GM19328 (cell line): Measurements from ENCODE around the gene SLC6A16.
"Not testable (repeated sequence)": the region's sequence is repeated elsewhere in the genome, so short reads cannot be mapped to it uniquely, and the experiment has no call there.

Source experiments
- ATAC-seq: cut with Tn5 transposase; IDR thresholded peaks from one replicate; pipeline ENCODE4 v1.9.1; 2021; ENCODE audit warnings: mild to moderate bottlenecking, moderate library complexity; ENCODE audit not compliant: unreplicated experiment

Gene SLC6A16

DNA sequence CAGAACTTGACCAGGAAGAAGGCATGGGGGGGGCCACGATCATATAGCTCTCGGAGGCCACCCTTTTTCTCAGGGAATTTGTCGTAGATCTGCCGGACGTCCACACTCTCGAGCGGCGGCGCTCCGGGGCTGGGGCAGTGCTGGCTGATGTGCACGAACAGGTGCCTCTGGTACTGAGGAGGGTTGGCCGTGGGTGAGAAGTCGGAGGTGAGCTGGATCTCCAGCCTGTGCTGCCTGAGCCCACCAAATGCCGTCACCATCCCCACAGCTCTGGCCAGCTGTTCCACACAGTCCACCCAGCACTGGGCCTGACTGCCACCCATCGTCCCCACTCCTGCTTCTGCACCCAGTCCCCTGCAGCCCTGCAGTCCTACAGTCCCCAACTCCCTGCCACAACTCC lies 22.2 kb upstream of the SLC6A16 start:
- no peak for ATAC-seq

DNA sequence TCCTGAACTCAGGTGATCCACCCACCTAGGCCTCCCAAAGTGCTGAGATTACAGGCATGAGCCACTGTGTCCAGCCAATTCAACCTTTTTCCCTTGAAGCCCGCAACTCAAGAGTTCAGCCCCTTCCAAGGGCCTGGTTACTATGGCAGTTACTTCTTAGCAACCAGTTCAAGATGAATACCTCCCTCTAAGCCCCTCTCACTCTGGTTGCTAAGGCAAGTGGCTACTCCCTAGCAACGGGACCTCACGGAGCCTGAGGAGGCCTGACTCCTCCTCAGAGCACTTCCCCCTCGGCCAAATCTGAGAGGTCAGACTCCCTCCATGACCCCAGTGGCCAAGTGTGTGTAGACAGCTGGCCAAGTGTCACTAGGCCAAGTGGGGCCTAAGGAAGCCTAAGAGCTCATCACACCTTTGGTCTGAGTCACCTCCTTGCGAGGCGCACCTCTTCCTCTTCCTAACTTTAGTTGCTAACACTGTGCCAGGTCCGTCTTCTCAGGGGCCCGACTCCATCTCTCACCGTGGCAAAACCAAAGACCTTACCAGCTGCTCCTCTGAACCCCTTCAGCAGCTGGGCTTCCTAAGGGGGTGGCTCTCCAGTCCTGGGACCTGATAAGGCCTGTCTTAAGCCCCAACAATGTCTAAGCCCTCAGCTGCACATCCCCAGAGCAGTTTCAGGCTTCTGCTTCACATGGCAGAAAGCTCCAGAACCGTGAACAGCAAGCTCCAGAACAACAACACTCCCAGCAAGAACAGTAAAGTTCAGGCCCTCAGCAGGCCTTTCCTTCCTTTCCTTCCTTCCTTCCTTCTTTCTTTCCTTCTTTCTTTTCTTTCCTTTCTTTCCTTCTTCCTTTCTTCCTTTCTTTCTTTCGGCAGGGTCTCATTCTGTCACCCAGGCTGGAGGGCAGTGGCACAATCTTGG lies 19.8 kb upstream of the SLC6A16 start:
- no peak for ATAC-seq

DNA sequence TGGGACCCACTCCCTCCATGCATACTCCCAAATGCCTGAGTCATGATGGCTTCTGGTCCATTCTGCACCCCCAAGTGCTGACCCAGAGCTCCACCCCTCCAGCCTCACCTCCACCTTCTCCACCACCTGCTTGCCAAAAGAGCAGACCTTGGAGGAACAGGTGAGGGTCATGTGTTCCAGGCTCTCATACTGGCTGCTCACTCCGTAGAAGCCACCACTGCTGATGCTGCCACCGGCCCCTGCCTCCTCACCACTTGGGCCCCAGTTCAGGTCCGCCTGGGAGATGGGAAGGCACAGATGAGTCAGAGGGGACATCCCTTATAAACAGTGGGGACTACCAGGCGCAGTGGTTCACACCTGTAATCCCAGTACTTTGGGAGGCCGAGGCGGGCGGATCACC lies 18.1 kb upstream of the SLC6A16 start:
- ATAC-seq: no peak

DNA sequence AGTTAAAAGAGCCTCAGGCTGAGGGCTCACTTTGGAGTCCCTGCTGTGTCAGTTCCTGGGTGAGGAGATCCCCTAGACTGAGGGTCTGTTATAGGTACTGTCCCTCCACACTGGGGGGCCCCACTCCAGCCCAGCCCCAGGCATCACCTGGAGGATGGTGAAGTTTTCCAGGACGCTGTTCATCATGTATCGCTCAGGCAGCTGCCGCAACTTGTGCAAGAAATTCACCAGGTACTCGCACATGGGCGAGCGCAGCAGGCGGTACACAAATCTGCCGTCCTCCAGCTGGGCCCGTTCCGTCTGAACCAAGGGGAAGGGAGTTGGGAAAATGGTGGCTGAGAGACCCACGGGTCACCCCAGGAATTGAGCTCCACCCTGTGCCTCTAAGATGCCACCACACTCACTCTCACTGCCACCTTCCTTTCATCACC lies 17.3 kb upstream of the SLC6A16 start:
- ATAC-seq: no peak

DNA sequence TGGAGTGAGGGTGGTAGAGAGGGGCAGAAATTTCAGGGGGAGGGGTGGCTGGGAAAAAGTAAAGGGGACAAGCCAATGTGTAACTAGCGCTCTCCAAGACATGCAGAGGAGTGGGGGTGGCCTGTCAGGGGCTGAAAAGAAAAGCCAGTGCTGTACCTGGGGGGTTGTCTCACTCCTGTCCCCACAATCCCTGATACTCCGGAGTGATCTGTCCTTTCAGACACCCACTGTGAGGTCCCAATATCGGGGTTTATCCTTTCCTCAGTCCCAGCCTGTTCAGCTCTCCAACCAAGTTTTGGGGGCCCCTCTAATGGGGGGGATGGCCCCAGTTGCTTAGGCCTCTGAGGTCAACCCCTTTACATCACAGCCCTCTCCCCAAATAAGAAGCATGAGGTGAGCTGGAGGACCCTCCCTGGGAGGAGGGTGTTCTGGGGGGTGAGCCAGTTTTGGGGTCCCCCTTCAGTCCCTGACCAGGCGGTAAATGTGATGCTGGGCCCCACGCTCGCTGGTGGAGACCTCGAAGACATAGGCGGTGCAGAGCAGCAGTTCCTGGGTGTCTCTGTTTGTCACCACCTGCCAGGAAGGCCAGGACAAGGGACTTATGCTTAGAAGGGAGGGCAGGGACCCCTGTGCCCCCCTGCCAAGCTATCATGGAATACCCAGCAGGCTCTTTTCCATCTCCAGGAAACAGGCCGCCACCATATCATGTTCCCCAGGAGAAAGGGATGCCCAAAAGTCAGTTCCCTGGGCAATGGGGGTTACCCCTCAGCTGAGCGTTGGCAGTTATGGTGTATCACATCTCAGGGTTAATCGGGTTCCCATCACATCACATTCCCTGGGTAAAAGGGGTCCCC lies 16.1 kb upstream of the SLC6A16 start:
- no peak for ATAC-seq

DNA sequence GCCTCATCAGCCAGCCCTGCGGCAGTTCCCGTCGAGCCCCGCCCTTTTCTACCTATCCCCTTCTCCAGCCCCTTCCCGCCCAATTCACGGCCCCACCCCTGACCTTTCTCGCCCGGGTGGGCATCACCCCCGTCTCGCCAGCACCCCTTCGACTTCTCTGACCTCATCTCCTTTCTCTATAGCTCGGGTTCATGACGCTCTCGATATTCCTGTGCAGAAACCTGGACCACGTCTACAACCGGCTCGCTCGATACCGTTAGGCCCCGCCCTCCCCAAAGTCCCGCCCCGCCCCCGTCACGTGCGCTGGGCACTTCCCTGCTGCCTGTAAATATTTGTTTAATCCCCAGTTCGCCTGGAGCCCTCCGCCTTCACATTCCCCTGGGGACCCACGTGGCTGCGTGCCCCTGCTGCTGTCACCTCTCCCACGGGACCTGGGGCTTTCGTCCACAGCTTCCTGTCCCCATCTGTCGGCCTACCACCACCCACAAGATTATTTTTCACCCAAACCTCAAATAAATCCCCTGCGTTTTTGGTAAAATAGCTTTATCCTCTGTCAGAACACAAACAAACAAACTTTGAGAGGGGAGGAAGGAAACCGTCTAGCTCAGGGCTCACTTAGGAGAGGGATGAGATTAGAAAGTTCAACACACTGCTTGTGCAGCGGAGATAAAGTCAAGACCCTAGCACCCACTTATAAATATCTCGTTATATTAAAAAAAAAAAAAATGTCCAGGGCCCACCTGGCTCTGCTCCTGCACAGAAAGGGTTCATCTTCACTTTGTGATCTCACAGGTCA lies 15.3 kb upstream of the SLC6A16 start:
- peak; percentile 66 for ATAC-seq

DNA sequence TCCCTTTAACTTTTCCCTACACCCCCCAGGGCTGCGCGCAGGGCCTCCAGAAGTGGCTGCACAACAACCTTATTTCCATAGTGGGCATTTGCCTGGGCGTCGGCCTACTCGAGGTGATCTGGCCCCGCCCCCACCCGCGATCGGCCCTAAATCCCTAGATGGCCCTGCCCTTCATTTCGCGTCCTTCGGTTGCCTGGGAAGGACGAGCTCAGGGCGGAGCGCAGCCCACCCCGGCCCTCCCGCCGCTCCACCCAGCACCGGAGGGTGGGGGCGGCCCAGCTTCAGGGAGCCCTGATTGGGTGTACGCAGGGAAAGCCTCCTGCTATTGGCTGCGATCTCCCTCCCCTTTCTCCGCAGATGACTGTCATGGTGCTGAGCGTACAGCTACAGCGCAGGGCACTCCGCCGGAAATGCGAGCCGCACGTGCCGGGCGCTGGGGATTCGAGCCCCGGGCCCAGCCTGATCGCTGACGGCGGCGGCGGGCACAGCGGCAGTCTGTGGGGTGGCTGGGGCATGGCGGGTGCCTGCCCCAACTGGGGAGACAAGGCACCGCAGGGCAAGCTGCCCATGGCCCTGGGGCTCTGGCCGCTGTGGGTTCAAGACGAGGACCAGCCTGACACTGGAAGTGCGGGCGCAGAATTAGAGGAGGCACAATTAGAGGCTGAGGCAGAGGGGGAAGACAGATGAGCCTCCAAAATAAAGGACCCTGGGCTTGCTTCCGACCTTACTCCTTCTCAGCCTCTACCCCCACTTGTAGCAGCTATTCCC lies 14.5 kb upstream of the SLC6A16 start:
- no peak for ATAC-seq

DNA sequence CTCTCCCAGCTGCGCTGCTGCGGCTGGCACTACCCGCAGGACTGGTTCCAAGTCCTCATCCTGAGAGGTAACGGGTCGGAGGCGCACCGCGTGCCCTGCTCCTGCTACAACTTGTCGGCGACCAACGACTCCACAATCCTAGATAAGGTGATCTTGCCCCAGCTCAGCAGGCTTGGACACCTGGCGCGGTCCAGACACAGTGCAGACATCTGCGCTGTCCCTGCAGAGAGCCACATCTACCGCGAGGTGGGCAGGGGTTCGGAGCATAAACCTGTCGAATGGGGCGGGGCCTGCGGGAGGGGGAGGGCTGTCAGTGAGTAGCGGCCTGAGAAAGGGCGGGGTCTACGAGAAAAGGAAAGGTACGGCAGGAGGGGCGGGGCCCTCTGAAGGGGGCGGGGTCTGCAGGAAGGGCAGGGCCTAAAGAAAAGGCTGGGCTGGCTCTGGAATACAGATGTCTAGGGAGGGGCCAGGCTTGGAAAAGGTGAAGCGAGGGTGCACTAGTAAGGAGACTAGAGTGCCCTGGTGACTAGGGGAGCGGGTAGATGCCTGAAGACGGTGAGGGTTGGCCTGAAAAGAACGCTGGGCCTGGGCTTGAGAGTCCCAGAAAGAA lies 13.8 kb upstream of the SLC6A16 start:
- ATAC-seq: no peak

DNA sequence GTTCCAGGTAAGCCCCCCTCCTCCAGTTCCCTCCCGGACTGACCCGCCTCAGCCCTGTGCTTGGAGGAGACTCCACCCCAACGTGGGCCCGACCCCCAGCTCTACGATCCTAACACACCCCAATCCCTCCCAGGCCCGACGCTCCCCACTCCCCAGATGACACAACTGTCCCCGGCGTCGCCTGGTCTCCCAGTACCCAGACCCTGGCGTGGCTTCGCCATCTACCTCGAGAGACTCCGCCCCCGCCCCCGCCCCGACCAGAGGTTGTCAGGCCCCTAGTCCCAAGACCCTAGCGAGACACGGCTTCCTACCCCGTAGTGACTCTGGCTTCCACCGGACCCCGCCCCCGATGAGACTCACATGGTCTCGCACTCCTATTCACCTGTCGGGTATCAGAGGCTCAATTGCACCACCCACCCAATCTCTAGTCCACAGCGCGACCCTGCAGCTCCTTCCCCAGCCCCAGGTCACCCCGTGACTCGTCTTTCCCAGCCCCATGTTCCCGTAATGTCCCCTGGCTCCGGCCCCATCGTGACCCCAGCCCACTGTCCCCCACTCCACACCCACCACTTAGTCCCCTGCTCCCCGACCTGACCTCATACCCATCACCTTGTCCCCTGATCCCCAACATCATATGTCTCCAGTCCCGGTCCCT lies 13.2 kb upstream of the SLC6A16 start:
- ATAC-seq: no peak

DNA sequence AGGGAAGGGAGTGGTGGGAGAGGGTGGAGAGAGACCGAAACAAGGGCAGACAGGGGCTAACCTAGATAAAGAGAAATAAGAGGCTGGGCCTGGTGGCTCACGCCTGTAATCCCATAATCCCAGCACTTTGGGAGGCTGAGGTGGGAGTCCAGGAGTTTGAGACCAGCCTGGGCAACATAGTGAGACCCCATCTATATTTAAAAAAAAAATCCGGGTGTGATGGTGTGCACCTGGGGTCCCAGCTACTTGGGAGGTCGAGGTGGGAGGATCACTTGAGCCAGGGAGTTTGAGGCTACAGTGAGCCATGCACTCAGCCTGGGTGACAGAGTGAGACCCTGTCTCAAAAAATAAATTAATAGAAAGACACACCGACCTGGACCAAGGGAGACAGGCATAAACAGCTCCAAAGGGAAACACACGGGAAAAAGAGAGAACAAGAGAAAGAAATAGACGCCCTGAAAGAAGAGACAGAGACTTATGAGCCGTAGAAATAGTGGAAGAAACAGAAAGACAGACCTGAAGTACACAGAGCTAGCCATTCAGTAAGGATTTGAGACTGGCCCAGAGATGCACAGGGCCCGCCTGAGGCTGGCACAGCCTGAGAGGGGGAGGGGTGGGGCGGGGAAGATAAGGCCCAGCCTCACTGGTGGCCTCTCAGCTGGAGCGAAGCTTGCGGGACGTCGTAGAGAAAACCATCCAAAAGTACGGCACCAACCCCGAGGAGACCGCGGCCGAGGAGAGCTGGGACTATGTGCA lies 12.5 kb upstream of the SLC6A16 start:
- ATAC-seq: no peak

DNA sequence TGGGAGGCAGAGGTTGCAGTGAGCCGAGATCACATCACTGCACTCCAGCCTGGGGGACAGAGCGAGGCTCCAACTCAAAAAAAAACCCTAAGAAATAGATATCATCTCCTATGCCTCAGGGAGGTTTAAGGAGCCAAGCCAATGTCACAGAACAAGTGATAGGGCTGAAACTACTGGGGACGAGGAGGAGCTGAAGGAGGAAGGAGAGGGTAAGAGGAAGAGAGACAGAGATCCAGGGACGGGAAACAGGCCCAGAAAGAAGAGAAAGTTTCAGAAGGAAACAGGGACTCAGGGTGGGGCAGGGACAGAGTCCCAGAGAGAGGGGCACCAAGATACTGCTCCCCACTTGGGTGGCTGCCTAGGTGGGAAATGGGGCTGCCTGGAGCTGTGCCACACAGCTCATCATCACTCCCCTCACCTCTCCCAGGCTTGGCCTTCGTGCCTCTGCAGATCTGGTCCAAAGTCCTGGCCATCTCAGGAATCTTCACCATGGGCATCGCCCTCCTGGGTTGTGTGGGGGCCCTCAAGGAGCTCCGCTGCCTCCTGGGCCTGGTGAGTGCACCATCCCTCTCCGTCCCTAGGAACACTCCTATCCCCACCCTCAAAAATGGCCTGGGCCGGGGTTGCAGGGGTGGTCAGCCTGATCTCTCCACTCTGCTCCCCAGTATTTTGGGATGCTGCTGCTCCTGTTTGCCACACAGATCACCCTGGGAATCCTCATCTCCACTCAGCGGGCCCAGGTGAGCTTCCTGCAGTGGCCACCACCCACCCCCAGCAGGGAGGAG lies 11.7 kb upstream of the SLC6A16 start:
- no peak for ATAC-seq

DNA sequence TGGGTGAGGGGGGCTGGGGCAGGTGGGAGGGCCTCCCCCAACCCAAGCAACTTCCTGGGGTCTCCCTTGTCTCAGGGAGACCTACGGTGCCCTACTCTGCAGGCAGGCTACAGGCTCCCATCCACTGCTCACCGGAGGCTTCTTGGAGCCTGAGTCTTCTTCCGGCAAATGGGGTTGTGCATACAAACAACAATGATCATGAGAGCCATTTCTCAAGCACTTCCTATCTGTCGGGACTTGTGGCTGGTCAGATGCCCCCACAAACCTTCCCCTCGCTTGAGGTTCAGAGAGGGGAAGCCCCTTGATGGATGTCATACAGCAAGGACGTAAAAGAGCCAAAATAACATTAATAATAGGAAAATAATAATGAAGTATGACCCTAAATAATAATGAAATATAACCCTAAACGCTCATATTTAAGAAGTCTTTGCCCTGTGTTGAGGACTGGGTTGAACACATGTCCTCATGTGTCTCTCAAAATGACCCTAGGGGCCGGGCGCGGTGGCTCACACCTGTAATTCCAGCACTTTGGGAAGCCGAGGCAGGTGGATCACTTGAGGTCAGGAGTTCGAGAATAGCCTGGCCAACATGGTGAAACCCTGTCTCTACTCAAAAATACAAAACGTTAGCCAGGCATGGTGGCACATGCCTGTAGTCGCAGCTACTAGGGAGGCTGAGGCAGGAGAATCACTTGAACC lies 10.9 kb upstream of the SLC6A16 start:
- no peak for ATAC-seq

DNA sequence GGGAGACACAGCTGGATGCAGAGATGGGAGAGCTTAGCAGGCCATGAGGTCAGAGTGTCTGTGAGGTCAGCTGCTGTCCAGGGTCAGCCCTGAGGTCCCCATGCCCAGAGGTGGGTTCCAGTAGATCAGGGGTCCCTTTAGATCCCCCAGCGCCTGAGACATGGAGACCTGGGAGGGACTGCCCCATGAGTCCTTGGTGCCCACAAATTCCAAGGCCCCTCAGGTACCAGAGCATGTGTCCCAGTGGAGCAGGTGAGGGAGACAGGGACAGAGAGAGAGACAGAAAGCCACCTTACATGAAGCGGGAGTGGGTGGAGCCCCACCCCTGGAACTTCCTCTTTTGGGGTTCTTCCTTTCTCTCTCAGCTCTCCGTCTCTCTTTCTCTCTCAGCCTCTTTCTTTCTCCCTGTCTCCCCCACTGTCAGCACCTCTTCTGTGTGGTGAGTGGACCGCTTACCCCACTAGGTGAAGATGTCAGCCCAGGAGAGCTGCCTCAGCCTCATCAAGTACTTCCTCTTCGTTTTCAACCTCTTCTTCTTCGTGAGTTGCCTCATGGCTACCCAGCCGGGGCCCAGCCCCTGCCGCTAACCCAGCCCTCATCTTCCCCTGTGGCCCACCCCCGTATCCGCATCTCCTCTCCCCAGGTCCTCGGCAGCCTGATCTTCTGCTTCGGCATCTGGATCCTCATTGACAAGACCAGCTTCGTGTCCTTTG lies 10.2 kb upstream of the SLC6A16 start, which contains the start of gene CD37:
TSS of gene CD37 (plus strand) at position 336 of the 713 bp plus-strand sequence. CDS start at position 471, 135 bp downstream.
- no peak for ATAC-seq

DNA sequence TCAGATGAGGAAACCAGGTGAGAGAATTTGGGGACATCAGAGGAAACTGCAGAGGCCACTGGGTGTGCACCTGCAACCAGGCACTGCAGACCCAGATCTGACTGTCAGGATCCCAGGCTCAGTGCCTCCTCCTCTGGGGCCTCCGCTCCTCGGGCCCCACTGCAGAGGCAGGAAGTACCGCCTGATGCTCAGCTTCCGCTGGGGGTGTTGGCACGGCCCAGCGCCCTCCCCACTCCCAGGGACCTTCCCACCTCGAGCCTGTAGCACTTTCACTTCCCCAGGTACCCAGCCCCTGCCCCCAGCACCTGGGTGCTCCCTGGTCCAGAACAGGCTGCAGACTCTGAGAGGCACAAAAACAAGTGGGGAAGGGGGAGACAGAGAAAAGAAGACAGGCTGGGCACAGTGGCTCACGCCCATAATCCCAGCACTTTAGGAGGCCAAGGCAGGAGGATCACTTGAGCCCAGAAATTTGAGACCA lies 8.9 kb upstream of the SLC6A16 start:
- ATAC-seq: no peak

DNA sequence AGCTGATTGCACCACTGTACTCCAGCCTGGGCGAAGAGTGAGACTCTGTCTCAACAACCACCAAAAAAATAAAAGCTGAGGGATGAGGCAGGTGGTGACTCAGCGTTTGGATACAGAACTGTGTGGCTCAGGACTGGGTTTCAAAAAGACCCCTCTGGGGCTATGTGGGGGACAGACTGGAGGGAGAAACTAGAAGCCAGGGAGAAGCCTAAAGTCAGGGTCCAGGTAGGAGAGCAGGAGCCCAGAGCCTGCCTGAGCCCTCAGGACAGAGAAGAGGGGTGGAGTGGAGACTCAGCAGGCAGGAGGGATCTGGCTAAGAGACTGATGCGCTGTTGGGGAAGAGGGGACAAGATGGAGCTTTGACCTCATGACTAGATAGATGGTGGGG lies 8.4 kb upstream of the SLC6A16 start:
- no peak for ATAC-seq

DNA sequence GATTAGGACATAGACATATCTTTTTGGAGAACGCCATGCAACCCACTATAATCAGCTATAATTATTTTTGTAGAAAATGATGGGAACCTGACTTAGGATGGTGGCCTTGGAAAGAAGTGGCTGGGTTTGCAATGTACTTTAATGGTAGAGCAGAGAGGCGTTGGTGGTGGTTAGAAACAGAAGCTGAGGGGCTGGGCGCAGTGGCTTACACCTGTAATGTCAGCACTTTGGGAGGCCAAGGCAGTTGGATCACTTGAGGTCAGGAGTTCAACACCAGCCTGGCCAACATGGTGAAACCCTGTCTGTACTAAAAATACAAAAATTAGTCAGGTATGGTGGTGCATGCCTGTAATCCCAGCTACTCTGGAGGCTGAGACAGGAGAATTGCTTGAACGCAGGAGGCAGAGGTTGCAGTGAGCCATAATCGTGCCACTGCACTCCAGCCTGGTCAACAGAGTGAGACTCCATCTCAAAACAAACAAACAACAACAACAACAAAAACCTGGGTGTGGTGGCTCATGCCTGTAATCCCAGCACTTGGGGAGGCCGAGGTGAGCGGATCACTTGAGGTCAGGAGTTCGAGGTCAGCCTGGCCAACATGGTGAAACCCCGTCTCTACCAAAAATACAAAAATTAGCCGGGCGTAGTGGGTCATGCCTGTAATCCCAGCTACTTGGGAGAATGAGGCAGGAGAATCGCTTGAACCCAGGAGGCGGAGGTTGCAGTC lies 7.9 kb upstream of the SLC6A16 start:
- ATAC-seq: not testable (repeated sequence)
